HG03039 (cell line): Measurements from ENCODE around the gene PLEKHA1.

ENCODE experiments used
- ATAC-seq: cut with Tn5 transposase; IDR thresholded peaks from one replicate; pipeline ENCODE4 v1.9.1; 2021; ENCODE audit warnings: mild to moderate bottlenecking, moderate library complexity; ENCODE audit not compliant: unreplicated experiment

PLEKHA1 gene

GRCh38 chr10:122346326-122346950 is 28.1 kb upstream of the PLEKHA1 start:
- ATAC-seq, result no peak

- ATAC-seq, result no peak
Measured at GRCh38 chr10:122347170-122347841, 27.2 kb upstream of the PLEKHA1 start.

GRCh38 chr10:122348512-122348911 is 26.0 kb upstream of the PLEKHA1 start:
- ATAC-seq, result no peak

- ATAC-seq, result no peak
Measured at GRCh38 chr10:122348935-122349361, 25.6 kb upstream of the PLEKHA1 start.

- no peak for ATAC-seq
Measured at GRCh38 chr10:122349758-122350369, 24.6 kb upstream of the PLEKHA1 start.

- ATAC-seq, result no peak
Measured at GRCh38 chr10:122350893-122351292, 23.6 kb upstream of the PLEKHA1 start.

GRCh38 chr10:122352817-122353525 is 21.5 kb upstream of the PLEKHA1 start:
- ATAC-seq, result no peak

GRCh38 chr10:122354383-122354782 is 20.1 kb upstream of the PLEKHA1 start:
- ATAC-seq, result no peak

GRCh38 chr10:122357685-122358084 is 16.8 kb upstream of the PLEKHA1 start:
- no peak for ATAC-seq

- ATAC-seq, result no peak
Measured at GRCh38 chr10:122359621-122360020, 14.9 kb upstream of the PLEKHA1 start.

- no peak for ATAC-seq
Measured at GRCh38 chr10:122361046-122361445, 13.5 kb upstream of the PLEKHA1 start.

- ATAC-seq, result no peak
Measured at GRCh38 chr10:122362031-122362592, 12.4 kb upstream of the PLEKHA1 start.

GRCh38 chr10:122362621-122363020 is 11.9 kb upstream of the PLEKHA1 start:
- no peak for ATAC-seq

- no peak for ATAC-seq
Measured at GRCh38 chr10:122363311-122363710, 11.2 kb upstream of the PLEKHA1 start.

GRCh38 chr10:122363722-122364463 is 10.6 kb upstream of the PLEKHA1 start:
- ATAC-seq, result no peak

- ATAC-seq, result no peak
Measured at GRCh38 chr10:122368502-122369254, 5.8 kb upstream of the PLEKHA1 start.

- ATAC-seq, result no peak
Measured at GRCh38 chr10:122373108-122373507, 1.4 kb upstream of the PLEKHA1 start.

- ATAC-seq, result no peak
Measured at GRCh38 chr10:122373721-122374120, 787 bp upstream of the PLEKHA1 start.

- ATAC-seq, result peak; percentile 52
Measured at GRCh38 chr10:122374859-122375678, 561 bp downstream of the PLEKHA1 start.
